ENCODE measurements around the gene SLC25A34. TPM values are rescaled to one million over a fixed set of nuclear protein-coding genes. Genes with fewer than 3 reads are reported as not detected.

The SLC25A34 gene
- total RNA-seq, 1 donor from 2014 or later: 3.5 TPM

DNA sequence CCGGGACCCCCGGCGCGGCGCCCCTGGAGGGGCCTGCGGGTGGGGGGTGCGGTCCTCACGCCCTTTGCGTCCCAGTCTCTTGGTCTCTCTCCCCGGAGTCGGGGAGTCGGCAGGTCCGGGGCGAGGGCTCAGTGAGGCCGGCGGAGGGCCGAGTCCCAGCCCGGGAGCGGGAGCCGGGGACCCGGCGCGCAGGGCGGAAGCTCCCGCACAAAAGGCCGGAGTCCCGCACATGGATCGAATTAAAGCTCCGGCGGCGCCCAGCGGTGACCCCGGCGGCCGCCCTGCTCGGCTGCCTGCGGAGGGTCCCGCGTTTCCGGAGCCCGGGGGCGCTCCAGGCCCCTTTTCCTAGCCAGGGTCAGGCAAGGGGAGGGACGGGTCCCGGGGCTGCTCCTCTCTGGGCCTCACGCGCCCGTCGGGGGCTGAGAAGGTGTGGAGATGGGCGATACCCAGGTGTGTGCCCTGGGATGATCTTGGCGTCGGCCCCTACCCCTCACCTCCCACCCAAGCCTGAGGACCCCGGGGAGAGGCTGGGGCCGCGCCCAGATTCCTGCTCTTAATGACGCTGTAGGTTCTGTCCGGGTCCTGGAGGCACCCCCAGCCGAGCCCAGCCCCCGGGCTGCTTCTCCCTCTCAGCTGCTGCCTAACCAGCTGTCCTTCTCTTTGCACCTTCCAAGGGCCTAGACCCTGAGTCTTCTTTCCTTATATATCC, 23.0 kb downstream of the SLC25A34 start:
- peak overlapping the region; percentile 76 for H3K27ac ChIP-seq
- peaks cover 37% of the 10 kb centered on the region for H3K4me1 ChIP-seq
- H3K4me3 ChIP-seq: peak overlapping the region; percentile 61
- DNase-seq (no peak), ATAC-seq (peak; percentile 32 to 42)
- TF ChIP-seq, protein P1, sequence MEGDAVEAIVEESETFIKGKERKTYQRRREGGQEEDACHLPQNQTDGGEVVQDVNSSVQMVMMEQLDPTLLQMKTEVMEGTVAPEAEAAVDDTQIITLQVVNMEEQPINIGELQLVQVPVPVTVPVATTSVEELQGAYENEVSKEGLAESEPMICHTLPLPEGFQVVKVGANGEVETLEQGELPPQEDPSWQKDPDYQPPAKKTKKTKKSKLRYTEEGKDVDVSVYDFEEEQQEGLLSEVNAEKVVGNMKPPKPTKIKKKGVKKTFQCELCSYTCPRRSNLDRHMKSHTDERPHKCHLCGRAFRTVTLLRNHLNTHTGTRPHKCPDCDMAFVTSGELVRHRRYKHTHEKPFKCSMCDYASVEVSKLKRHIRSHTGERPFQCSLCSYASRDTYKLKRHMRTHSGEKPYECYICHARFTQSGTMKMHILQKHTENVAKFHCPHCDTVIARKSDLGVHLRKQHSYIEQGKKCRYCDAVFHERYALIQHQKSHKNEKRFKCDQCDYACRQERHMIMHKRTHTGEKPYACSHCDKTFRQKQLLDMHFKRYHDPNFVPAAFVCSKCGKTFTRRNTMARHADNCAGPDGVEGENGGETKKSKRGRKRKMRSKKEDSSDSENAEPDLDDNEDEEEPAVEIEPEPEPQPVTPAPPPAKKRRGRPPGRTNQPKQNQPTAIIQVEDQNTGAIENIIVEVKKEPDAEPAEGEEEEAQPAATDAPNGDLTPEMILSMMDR (IDR thresholded peaks at IDR 0.05): no peak
- intact Hi-C loops (cut with DNase I): no loop called here
- no peaks in the 10 kb centered on the region for H3K9me3 ChIP-seq
- peaks cover 30% of the 10 kb centered on the region for H3K27me3 ChIP-seq (ENCODE audit: low read depth)
- H3K36me3 ChIP-seq: no peaks in the 10 kb centered on the region

DNA sequence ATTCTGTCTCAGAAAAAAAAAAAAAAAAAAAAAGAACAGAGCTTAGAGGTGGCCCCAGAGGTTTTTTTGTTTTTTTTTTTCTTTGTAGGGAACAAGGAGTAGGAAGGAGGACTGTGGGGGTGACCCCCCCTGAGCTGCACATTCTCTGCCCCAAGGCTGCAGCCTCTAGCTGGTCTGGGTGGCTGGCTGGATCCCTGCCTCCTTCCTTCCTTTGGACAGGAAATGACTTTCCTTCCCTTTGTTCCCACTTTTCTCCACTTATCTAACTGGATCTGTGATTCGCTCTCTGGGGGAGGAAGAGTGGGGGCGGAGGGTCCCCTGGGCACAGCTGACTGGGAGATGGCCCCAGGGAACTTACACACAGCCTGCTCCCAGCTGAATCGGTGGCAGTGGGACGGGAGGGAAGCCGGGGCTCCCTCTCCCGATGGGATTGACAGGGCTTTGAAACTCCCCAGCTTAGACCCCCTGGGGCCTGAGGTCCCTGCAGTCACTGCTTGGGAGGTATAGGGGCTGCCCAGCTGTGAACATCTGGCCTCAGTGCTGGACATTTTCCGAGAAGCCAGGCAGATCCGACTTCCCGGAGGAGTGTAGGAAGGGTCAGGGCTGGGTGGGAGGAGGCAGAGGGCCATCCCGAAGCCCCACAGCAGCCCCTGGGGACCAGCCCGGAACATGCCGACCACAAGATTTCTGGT, 24.6 kb downstream of the SLC25A34 start:
- Histone ChIP-seq H3K36me3 (no peaks in the 10 kb centered on the region), H3K9me3 (no peaks in the 10 kb centered on the region), H3K27ac (peak overlapping the region; percentile 76), H3K4me1 (peaks cover 37% of the 10 kb centered on the region), H3K27me3 (ENCODE audit: low read depth) (peaks cover 30% of the 10 kb centered on the region), H3K4me3 (peak overlapping the region; percentile 61)
- no peak for DNase-seq
- TF ChIP-seq, protein P1 (IDR thresholded peaks at IDR 0.05): no peak
- ATAC-seq: peak; percentile 42 to 57
- intact Hi-C loops (cut with DNase I): no loop called here

DNA sequence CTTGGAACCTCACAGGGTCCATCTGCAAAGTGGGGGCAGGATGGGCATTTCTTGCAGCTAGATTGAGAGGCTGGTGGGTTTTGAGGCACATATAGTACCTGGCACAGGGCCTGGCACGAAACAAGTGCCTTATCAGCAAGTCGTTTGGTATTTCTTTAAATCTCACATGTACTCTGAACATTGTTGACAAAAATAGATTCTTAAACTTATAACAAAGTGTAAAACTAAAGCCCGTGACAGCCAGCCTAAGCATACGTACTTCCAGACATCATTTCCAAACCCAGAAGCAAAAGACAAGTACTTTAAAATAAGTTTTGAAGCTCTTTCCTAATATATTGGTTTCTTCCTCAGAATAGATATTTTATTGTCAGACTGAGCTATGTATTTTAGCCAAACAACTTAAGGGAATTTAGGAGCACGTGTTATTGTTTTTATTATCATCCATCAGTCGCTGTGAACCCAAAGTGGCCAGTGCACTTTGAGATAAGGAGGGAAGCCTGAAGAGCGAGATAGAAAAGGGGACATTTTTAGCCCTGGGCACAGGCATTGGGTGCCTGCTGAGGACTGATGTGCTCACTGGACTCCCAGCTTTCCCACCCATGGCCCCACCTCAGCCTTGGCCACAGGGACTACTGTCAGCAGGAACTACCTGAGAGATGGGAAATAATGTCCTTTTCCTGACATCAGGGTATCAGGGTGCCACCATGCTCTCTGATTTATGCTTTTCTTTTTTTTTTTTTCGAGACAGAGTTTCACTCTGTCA, 25.5 kb downstream of the SLC25A34 start:
- DNase-seq (no peak), ATAC-seq (no peak)
- intact Hi-C loops (cut with DNase I): no loop called here
- Histone ChIP-seq H3K4me3 (peak overlapping the region; percentile 61), H3K27me3 (ENCODE audit: low read depth) (peaks cover 30% of the 10 kb centered on the region), H3K36me3 (no peaks in the 10 kb centered on the region), H3K27ac (peak overlapping the region; percentile 76), H3K9me3 (no peaks in the 10 kb centered on the region), H3K4me1 (peaks cover 31% of the 10 kb centered on the region)
- TF ChIP-seq, protein P1 (IDR thresholded peaks at IDR 0.05): no peak

DNA sequence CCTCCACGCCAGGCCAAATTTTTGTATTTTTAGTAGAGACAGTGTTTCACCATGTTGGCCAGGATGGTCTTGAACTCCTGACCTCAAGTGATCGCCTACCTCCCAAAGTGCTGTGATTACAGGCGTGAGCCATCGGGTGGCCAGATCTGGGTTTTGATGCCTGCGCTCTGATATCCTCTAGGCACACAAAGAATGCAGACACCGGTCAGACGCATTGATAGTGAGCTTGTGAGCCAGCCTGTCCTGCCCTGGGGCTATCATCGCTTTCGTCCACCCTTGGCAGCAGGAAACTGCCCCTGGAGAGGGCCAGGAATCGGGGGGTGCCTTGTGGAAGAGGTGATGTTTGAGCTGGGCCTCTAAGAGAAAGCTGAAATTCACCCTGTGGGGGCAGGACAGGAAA, 26.5 kb downstream of the SLC25A34 start:
- intact Hi-C loops (cut with DNase I): no loop called here
- no peak for ATAC-seq
- H3K27ac ChIP-seq: no peak overlapping the region

DNA sequence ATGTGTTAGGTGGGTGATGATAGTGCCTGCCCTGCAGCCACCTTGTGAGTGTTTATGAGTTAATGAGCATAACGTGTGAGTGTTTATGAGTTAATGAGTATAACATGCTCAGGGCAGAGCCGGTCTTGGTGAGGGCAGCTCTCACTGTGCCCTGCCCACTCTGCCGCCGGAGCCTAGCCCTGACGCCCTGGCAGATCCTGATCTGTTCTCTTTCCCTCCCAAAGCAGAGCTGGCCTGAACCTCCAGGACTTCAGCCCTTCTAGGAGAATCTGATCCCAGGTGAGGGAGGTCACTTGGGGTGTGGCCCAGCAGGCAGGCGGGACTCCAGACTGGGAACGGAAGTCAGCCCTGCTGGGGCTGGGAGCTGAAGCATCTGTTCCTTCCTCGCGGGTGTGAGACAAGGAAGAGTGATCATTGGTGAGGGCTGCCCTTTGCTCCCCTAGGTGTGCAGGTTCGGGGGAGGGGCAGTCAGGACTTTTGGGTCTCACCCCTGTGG, 28.3 kb downstream of the SLC25A34 start:
- no peaks in the 10 kb centered on the region for H3K9me3 ChIP-seq
- peaks cover 14% of the 10 kb centered on the region for H3K27me3 ChIP-seq (ENCODE audit: low read depth)
- no peak overlapping the region for H3K4me3 ChIP-seq
- peaks cover 10% of the 10 kb centered on the region for H3K36me3 ChIP-seq
- H3K4me1 ChIP-seq: peaks cover 14% of the 10 kb centered on the region
- H3K27ac ChIP-seq: no peak overlapping the region
- DNase-seq (no peak), ATAC-seq (no peak)
- intact Hi-C loops (cut with DNase I): no loop called here
- TF ChIP-seq, protein P1 (IDR thresholded peaks at IDR 0.05): no peak

More for the DNA sequence above, 26.5 kb downstream of the SLC25A34 start:
- DNase-seq: no peak
- TF ChIP-seq, protein P1 (IDR thresholded peaks at IDR 0.05): no peak
- peaks cover 2% of the 10 kb centered on the region for H3K36me3 ChIP-seq
- no peaks in the 10 kb centered on the region for H3K9me3 ChIP-seq
- no peak overlapping the region for H3K4me3 ChIP-seq
- H3K4me1 ChIP-seq: peaks cover 26% of the 10 kb centered on the region
- peaks cover 30% of the 10 kb centered on the region for H3K27me3 ChIP-seq (ENCODE audit: low read depth)

All from lower lobe of right lung (tissue), 2 donors.